Activated CD8-positive, alpha-beta memory T cell treated with anti-CD3 and anti-CD28 coated beads, Interleukin-2, amount 50 U/mL, for 48 hours (primary cell): ENCODE data around the gene AKAP12.
"Not testable (repeated sequence)": the region's sequence is repeated elsewhere in the genome, so short reads cannot be mapped to it uniquely, and the experiment has no call there.

ENCODE experiments used
- DNase-seq: peaks from one replicate; pipeline ENCODE4 v3.0.0-alpha.2; 2020

AKAP12 gene

DNA sequence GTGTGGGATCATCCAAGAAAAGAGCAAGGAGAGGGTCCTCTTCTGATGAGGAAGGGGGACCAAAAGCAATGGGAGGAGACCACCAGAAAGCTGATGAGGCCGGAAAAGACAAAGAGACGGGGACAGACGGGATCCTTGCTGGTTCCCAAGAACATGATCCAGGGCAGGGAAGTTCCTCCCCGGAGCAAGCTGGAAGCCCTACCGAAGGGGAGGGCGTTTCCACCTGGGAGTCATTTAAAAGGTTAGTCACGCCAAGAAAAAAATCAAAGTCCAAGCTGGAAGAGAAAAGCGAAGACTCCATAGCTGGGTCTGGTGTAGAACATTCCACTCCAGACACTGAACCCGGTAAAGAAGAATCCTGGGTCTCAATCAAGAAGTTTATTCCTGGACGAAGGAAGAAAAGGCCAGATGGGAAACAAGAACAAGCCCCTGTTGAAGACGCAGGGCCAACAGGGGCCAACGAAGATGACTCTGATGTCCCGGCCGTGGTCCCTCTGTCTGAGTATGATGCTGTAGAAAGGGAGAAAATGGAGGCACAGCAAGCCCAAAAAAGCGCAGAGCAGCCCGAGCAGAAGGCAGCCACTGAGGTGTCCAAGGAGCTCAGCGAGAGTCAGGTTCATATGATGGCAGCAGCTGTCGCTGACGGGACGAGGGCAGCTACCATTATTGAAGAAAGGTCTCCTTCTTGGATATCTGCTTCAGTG is 110.8 kb downstream of the AKAP12 start:
- no peak for DNase-seq

DNA sequence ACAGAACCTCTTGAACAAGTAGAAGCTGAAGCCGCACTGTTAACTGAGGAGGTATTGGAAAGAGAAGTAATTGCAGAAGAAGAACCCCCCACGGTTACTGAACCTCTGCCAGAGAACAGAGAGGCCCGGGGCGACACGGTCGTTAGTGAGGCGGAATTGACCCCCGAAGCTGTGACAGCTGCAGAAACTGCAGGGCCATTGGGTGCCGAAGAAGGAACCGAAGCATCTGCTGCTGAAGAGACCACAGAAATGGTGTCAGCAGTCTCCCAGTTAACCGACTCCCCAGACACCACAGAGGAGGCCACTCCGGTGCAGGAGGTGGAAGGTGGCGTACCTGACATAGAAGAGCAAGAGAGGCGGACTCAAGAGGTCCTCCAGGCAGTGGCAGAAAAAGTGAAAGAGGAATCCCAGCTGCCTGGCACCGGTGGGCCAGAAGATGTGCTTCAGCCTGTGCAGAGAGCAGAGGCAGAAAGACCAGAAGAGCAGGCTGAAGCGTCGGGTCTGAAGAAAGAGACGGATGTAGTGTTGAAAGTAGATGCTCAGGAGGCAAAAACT is 111.5 kb downstream of the AKAP12 start:
- no peak for DNase-seq

DNA sequence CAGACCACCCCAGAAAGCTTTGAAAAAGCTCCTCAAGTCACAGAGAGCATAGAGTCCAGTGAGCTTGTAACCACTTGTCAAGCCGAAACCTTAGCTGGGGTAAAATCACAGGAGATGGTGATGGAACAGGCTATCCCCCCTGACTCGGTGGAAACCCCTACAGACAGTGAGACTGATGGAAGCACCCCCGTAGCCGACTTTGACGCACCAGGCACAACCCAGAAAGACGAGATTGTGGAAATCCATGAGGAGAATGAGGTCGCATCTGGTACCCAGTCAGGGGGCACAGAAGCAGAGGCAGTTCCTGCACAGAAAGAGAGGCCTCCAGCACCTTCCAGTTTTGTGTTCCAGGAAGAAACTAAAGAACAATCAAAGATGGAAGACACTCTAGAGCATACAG is 112.0 kb downstream of the AKAP12 start:
- DNase-seq = no peak

DNA sequence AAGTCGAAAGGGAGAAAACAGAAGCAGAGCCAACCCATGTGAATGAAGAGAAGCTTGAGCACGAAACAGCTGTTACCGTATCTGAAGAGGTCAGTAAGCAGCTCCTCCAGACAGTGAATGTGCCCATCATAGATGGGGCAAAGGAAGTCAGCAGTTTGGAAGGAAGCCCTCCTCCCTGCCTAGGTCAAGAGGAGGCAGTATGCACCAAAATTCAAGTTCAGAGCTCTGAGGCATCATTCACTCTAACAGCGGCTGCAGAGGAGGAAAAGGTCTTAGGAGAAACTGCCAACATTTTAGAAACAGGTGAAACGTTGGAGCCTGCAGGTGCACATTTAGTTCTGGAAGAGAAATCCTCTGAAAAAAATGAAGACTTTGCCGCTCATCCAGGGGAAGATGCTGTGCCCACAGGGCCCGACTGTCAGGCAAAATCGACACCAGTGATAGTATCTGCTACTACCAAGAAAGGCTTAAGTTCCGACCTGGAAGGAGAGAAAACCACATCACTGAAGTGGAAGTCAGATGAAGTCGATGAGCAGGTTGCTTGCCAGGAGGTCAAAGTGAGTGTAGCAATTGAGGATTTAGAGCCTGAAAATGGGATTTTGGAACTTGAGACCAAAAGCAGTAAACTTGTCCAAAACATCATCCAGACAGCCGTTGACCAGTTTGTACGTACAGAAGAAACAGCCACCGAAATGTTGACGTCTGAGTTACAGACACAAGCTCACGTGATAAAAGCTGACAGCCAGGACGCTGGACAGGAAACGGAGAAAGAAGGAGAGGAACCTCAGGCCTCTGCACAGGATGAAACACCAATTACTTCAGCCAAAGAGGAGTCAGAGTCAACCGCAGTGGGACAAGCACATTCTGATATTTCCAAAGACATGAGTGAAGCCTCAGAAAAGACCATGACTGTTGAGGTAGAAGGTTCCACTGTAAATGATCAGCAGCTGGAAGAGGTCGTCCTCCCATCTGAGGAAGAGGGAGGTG is 112.9 kb downstream of the AKAP12 start:
- no peak for DNase-seq

DNA sequence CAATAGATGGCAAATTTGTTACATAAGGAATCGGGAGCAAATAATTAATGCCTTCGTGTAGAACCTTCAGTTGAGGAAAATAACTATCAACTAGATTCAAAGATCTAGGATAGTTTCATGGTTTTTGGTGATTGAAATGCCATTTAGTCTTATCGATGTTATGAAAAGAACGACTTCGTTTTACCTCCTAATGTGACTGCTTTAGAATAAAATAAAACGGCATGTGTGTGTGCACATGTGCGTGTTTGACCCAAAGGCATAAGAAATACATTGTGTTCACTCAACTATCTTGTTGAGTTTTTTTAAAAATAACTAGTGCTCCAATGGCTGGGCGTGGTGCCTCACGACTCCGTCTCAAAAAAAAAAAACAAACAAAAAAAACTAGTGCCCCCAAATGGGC is 114.0 kb downstream of the AKAP12 start:
- no peak for DNase-seq

DNA sequence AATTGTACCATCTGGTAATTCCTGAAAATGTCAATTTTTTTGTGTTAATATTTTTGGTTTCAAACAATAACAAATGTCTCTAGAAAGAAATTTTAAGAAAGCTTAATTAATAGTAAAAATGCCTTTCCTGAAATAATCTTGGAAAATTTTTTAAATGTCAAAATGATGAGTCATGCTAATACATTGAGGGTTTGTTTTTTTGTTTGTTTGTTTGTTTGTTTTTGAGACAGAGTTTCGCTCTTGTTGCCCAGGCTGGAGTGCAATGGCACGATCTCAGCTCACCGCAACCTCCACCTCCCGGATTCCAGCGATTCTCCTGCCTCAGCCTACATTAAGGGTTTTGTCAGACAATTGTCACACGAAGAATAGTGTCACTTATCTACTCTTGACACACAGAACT is 117.2 kb downstream of the AKAP12 start:
- DNase-seq = not testable (repeated sequence)

DNA sequence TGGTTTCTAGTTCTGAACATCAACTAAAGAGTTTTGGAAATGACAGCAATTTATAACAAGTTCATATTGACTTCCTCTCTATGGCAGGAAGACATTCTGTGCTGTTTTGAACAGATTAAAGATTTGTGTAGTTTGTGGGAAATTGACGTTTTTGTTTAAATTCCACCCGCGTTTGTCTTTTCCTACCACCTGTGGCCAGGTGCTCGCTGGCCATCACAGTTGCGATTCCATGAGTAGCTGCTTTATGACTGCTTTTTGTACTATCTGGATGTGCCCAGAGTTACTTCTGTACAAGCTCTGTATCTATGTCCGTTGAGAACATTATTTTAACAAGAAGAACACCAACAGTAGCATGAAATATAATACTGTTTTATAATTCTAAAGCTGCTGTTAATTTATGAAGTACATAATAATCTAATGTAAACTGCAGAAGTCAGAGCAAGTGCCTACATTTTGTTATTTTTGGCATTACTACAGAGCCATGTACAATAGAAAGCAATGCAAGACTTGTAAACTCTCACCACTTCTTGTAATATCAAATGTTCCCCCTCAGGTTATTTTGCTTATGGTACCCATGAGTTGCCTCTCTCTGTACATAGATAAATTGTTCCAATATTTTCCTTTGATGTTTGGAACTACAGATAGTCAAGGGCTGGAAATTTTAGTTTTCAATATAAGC is 118.1 kb downstream of the AKAP12 start:
- DNase-seq = no peak

DNA sequence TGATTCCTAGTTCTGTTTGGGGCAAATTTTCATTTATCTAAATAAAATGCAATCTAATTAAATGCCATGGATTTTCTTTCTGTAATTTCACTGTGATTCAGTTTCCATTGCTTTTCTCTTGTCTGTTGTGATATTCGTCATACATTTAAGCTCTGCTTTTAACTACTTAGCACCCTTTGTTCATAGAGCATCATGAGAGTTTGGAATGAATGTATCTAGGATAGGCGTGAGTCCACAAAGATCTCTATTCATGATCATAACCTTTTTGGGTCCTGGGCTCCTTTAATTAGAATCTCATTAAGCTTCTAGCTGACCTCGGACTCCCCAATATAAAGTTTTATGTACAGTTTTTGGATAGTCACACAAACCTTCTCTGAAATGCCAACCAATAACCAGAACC is 118.7 kb downstream of the AKAP12 start:
- DNase-seq = no peak

DNA sequence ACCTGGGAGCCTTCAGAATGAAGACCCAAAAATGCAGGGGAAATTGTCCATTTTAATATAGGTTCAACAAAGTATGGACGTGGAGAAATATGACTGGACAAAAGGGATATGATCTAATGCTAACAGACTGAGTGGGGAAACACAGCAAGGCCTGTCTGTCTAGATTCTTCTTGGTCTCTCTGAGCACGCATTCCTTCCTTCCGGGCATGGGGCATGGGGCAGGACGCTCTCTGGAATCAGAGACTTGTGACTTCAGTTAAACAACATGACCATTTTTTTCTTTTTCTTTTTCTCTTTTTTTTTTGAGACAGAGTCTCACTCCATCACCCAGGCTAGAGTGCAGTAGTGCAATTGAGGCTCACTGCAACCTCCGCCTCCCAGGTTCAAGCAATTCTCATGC is 119.7 kb downstream of the AKAP12 start:
- DNase-seq = no peak

DNA sequence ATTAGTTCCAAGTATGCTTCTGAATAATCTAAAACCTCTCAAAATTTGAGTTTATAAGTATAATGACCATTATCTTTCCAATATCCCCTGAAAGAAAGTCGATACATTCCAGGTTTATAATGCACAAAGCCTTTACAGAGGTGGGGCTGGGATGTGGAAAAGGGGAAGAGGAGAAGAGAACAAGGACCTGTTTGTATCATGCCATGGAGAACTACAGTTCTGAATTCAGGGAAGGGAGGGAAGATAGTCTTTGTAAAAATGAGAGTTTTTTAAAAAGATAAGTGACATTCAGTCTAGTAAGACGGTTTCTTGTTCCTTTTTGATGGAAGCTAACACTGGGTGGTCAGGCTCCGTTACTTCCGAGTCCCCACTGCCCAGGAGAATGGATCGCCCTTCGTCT is 125.5 kb downstream of the AKAP12 start:
- DNase-seq = no peak

DNA sequence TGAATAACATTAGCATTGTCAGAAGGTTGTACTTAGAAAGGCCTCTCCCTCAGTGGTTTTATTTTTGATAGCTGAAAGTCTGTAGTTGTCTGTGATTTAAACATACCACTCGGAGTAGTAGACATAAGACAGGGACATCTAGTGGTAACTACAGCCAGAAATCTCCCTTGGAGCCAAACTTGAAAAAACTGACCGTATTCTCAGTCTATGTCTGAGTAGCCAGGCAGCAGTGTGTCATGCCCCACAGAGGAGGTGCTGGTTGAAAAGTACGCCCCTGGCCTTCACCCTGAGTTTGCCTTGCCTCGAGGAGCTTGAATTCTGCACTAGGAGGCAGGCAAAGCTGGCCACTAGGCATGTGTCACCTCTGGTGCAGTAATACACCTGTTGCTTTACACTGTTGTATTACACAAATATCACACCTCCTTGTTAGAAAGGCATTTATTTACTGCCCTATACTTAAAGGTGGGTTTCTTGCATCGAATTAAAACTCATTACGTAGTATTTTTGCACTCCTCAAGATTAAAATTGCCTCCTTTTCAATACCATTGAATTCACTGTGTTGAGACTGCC is 130.8 kb downstream of the AKAP12 start:
- peak; percentile 39 for DNase-seq

DNA sequence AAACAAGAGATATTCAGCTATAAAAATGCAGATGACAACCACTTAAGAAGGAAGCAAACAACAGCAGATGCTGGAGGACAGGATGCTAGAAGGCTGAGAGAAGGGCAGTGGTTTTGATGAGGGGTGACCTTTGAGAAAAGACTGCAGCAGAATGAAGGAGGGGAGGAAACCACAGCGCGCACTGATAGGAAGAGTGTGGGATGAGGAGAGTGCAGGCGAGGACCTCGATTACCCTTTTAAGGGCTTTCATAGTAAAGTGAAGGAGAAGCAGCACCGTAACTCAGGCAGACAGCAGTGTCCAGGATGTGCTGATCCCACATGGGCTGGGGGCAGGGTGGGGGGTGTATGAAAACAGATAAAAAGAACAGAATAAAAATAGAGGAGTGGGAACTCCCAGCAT is 132.4 kb downstream of the AKAP12 start:
- peak; percentile 52 for DNase-seq

DNA sequence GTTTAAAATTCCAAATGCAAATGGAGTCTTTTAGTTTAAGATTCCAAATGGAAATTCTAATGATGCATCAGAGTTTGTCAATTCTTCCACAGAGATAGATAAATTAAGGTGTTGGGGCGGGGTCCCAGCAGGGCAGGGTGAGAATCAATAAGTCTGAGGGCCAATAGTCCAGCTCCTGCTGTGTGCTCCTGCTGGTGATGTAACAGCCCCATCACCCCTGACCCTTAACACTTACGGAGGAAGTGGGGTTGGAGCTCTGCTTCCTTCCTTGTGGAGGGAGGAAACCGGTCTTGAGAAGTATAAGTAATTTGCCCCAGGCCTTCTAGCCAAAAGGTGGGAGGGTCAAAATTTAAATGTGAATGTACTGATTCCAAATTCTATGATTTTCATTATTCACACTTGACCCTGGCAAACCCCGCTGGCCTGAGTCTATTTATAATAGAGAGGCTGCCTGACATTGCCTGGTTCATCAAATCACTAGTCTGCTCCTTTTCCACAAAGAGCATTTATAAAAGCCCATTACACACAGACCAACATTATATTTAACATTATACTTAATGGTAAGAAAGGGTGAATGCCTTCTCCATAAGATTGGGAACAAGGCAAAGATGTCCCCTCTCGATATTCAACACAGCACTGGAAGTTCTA is 134.4 kb downstream of the AKAP12 start:
- DNase-seq = peak; percentile 49

DNA sequence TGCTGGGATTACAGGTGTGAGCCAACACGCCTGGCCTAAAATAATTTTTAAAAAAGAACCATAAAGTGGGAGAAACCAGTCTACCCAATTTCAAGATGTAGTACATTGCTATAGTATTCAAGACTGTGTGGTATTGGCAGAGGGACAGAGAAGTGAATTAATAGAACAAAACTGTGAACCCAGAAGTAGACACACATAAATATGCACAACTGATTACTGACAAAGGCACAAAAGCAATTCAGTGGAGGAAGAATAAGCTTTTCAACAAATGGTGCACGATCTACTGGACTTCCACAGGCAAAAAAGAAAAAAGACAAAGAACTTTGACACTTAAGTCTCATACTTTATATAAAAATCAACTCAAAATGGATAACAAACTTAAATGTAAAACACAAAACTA is 136.1 kb downstream of the AKAP12 start:
- no peak for DNase-seq

DNA sequence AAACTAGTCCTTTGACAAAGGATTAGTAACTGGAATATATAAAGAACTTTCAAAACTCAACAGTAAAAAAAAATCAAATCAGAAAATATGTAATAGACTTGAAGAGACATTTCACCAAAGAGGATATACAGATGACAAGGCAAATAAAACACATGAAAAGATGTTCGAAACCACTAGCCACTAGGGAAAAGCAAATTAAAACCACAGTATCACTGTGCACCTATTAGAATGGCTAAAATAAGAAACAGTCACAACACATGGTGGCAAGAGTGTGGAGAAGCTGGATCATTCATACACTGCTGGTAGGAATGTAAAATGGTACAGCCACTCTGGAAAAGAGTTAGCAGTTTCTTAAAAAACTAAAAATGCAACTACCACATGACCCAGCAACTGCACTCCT is 136.7 kb downstream of the AKAP12 start:
- no peak for DNase-seq

DNA sequence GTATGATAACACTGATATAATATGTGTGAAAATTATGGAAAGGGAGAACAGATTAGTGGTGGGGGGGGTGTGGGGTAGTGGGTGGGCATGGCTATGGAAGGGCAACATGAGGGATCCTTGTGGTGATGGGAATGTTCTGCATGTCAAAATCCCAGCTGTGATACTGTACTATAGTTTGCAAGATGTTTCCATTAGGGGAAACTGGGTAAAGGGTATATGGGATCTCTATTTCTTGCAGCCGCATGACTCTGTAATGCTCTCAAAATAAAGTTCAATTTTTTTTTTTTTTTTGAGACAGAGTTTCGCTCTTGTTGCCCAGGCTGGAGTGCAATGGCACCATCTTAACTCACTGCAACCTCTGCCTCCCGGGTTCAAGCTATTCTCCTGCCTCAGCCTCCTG is 137.3 kb downstream of the AKAP12 start:
- no peak for DNase-seq

DNA sequence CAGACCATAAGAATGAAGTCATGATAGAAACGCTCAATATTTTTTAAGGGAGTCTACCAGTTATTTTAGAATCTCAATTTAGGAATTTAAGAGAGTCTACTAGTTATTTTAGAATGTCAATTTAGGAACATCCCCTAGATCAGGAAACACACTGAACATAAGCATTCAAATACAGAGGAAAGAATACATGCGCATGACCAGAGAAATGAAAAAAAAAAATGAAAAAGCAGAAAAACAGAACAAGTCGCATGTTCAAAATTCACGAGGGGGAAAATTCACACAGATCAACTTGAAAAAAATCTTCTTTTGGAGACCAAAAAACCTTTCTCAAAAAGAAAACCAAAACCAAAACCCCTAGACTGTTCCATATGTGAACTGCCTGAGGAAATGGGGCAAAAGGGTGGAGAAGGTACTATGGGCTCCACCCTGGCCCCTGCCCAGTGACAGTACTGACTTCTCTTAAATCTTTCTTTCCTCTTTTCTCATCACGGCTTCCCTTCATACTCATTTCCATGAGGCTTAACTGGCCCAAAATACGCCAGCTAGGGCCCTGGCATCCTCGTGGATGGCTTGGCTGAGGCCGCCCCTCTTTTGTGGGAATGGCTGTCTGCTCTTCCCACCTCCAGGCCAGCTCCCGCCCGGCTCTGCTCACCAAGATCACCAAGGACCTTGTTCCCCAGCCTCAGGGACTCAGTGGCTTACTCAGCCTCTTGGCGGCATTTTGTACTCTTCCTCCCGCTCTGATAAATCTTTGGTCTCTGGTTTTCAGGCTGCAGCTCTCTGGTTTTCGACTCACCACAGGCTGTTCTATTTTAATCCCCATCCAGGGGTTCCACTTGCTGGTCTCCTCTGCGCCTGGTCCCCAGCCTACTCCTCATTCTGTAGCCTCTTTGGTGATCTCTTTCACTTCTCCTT is 140.4 kb downstream of the AKAP12 start:
- no peak for DNase-seq

DNA sequence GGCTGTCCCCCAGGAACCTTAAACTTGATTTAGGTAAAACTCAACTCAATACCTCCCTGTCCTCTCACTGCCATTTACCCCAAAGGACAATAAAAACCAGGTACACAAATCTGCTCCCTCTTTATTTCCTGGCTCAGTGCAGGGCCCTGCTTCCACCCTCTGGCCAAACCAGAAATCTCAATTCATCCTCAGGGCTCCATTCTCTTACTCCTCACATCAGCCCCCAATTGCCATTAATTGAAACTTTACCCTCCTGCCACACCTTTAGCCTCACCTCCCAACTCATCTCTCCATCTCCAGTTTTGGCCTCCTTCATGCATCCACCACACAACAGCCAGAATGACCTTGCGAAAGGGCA is 141.1 kb downstream of the AKAP12 start:
- no peak for DNase-seq

DNA sequence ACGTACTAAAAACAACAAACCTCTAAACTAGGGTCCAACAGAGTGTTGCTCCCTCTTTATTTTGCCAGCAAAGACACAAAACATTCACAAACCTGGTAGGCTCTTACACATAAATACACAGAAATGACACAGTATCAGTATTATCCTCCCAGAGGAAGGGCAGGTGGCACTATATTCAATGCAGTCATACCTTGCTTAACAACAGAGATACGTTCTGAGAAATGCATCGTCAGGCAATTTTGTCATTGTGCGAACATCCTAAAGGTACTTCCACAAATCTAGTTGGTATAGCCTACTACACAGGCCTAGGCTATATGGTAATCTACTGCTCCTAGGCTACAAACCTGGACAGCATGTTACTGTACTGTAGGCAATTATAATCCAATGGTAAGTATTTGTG is 142.0 kb downstream of the AKAP12 start:
- DNase-seq = no peak

DNA sequence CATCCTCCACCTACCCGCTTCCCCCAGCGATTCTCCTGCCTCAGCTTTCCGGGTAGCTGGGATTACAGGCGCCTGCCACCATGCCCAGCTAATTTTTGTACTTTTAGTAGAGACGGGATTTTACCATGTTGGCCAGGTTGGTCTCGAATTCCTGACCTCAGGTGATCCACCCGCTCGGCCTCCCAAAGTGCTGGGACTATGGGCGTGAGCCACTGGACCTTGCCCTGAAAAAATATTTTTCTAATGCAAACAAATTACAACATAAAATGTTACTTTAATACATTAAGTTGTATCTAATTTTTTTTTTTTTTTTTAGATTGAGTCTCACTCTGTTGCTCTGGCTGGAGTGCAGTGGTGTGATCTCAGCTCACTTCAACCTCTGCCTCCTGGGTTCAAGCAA is 142.9 kb downstream of the AKAP12 start:
- DNase-seq = not testable (repeated sequence)

DNA sequence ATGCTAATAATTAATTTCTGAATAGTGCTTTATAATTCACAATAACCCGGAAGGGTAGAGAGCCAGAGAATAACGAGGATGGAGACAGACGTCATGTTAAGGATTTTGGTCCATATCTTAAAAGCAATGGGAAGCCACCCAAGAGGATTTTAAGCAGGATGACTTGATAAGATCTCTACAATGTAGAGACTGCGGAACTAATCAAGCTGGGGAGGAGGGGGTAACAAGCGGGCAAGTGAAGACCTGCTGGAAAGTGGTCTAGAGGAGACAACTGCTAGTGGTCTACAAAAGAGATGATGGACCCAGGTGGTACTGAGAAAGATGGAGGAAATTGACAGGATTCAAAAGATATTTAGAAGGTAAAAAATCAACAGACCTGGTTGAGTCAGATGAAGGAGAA is 144.4 kb downstream of the AKAP12 start:
- no peak for DNase-seq
